HepG2 (cell line): ENCODE data around the gene CKS1B. TPM values are rescaled to one million over a fixed set of nuclear protein-coding genes. Genes with fewer than 3 reads are reported as not detected.

ENCODE experiments used
- ARID4A ChIP-seq: sonication (generic); formaldehyde crosslinking; IDR thresholded peaks from 2 replicates; pipeline ENCODE4 v1.5.0; 2020; ENCODE audit warnings: mild to moderate bottlenecking, missing genetic modification reagents, borderline replicate concordance
- CBX2 ChIP-seq, 2 experiments: fragments of 200-600 bp in 1 of 2; sonication (generic); formaldehyde crosslinking in 1 of 2; IDR thresholded peaks; 2 replicates each; pipeline versions ENCODE4 v1.7.0 to v1.8.1; 2018 to 2022; ENCODE audit warnings: low read depth in 2 of 2, low read length in 1 of 2, mild to moderate bottlenecking in 1 of 2, missing genetic modification reagents in 1 of 2
- FOXM1 ChIP-seq: sonication (generic); formaldehyde crosslinking; IDR thresholded peaks from 2 replicates; pipeline ENCODE4 v1.5.0; 2020; ENCODE audit warnings: missing genetic modification reagents
- GFI1 ChIP-seq: sonication (generic); formaldehyde crosslinking; IDR thresholded peaks from 2 replicates; pipeline ENCODE4 v1.5.0; 2020; ENCODE audit warnings: missing genetic modification reagents, mild to moderate bottlenecking, borderline replicate concordance
- GMEB1 ChIP-seq: sonication (generic); formaldehyde crosslinking; IDR thresholded peaks from 2 replicates; pipeline ENCODE4 v1.5.1; 2020; ENCODE audit warnings: missing genetic modification reagents, mild to moderate bottlenecking, borderline replicate concordance
- IKZF4 ChIP-seq: sonication (generic); formaldehyde crosslinking; IDR thresholded peaks from 2 replicates; pipeline ENCODE4 v1.5.1; 2020; ENCODE audit warnings: borderline replicate concordance, mild to moderate bottlenecking, low read depth, missing genetic modification reagents; ENCODE audit errors: not compliant biosample characterization
- NFKBIZ ChIP-seq: IDR thresholded peaks from 2 replicates; pipeline ENCODE4 v1.6.1; 2018; ENCODE audit warnings: missing genetic modification reagents, missing compliant biosample characterization
- RFX5 ChIP-seq: IDR thresholded peaks from 2 replicates; pipeline ENCODE4 v1.6.1; 2011; ENCODE audit warnings: low read depth, low read length, improper control_type of control experiment
- SAFB2 ChIP-seq: sonication (generic); formaldehyde crosslinking; IDR thresholded peaks from 2 replicates; pipeline ENCODE4 v1.5.1; 2020; ENCODE audit warnings: missing genetic modification reagents, low read depth, mild to moderate bottlenecking, borderline replicate concordance
- SALL1 ChIP-seq: sonication (generic); formaldehyde crosslinking; IDR thresholded peaks from 2 replicates; pipeline ENCODE4 v1.8.0; 2022; ENCODE audit warnings: mild to moderate bottlenecking, missing genetic modification reagents
- SALL2 ChIP-seq: sonication (generic); formaldehyde crosslinking; IDR thresholded peaks from 2 replicates; pipeline ENCODE4 v1.8.1; 2023; ENCODE audit warnings: mild to moderate bottlenecking, missing genetic modification reagents, inconsistent platforms
- SNAPC4 ChIP-seq: sonication (generic); formaldehyde crosslinking; IDR thresholded peaks from 2 replicates; pipeline ENCODE4 v1.4.0; 2020; ENCODE audit warnings: mild to moderate bottlenecking, missing genetic modification reagents
- SOX6 ChIP-seq, 2 experiments: fragments of 450-650 bp in 1 of 2; sonication (generic) in 1 of 2; formaldehyde crosslinking in 1 of 2; IDR thresholded peaks; 2 replicates each; pipeline versions ENCODE4 v1.4.0 to v1.6.1; 2017 to 2020; ENCODE audit warnings: antibody characterized with exemption in 1 of 2, mild to moderate bottlenecking in 1 of 2, missing genetic modification reagents in 1 of 2
- TEAD3 ChIP-seq: optimal IDR thresholded peaks from 2 replicates; pipeline ENCODE3; 2016; ENCODE audit warnings: borderline replicate concordance
- ZNF121 ChIP-seq: sonication (generic); formaldehyde crosslinking; IDR thresholded peaks from 2 replicates; pipeline ENCODE4 v1.5.0; 2020; ENCODE audit warnings: mild to moderate bottlenecking, missing genetic modification reagents
- ZNF20 ChIP-seq: sonication (generic); formaldehyde crosslinking; IDR thresholded peaks from 2 replicates; pipeline ENCODE4 v1.4.0; 2020; ENCODE audit warnings: mild to moderate bottlenecking, moderate library complexity, missing genetic modification reagents
- ZNF432 ChIP-seq: sonication (generic); formaldehyde crosslinking; IDR thresholded peaks from 2 replicates; pipeline ENCODE4 v1.5.0; 2020; ENCODE audit warnings: missing genetic modification reagents, mild to moderate bottlenecking, borderline replicate concordance
- polyA plus RNA-seq, 8 experiments: library from polyadenylated mRNA; depleted of rRNA in 3 of 8; stranded (reverse) in 7 of 8; unstranded in 1 of 8; fragments of >200 nt; fragmentation: Illumina TruSeq in 4 of 8; extraction: Trizol in 4 of 8; gene quantifications; 2 replicates each; pipeline versions ENCODE4 v1.2.1 to v1.2.3, GENCODE V29; 2011 to 2016; ENCODE audit warnings: low read depth in 4 of 8, missing spikeins in 1 of 8, mixed read lengths in 1 of 8; ENCODE audit not compliant: insufficient read depth in 1 of 8
- total RNA-seq, 5 experiments: library from RNA; depleted of rRNA; stranded (reverse); fragments of >200 nt; fragmentation: Illumina TruSeq; extraction: Trizol; gene quantifications; 2 replicates each; pipeline ENCODE4 v1.2.3, GENCODE V29; 2016; ENCODE audit warnings: low read depth in 1 of 5

Gene CKS1B
- total and polyA plus RNA-seq, 2 of the 13 experiments (the other 11 are each of a cell fraction or from before 2014, with no cell fraction given): 217 to 222 TPM

- TF ChIP-seq SALL1 (peak; percentile 88), IKZF4 (no peak), NFKBIZ (no peak), ZNF432 (CRISPR knock-in tag) (no peak), CBX2 (IDR thresholded peaks at IDR 0.05; ENCODE audit: low read depth, low read length) (no peak), CBX2 (CRISPR knock-in tag; IDR thresholded peaks at IDR 0.05; ENCODE audit: low read depth) (no peak), SAFB2 (CRISPR knock-in tag) (no peak), RFX5 (no peak), ZNF121 (peak; percentile 97), ARID4A (CRISPR knock-in tag) (peak; percentile 68; the same call in 1 of the 2 replicates), SOX6 (IDR thresholded peaks at IDR 0.05) (no peak), SOX6 (CRISPR knock-in tag; IDR thresholded peaks at IDR 0.05) (peak; percentile 78), GMEB1 (peak; percentile 55; the same call in 1 of the 2 replicates), SALL2 (CRISPR knock-in tag) (0 out of 2 replicates have a peak, but pooled peaks have one; percentile 36), GFI1 (CRISPR knock-in tag) (peak; percentile 68), SNAPC4 (CRISPR knock-in tag) (peak; percentile 94), ZNF20 (CRISPR knock-in tag) (no peak), TEAD3 (CRISPR knock-in tag) (peak; percentile 38), FOXM1 (CRISPR knock-in tag) (no peak)
These were observed 29.9 kb upstream of the CKS1B start (continued) for GRCh38 chr1:154944401-154945159.
